ENCODE results near the gene RUSF1.
"Not testable (repeated sequence)": the region's sequence is repeated elsewhere in the genome, so short reads cannot be mapped to it uniquely, and the experiment has no call there.

RUSF1 gene

GRCh38 chr16:31445931-31446330, 62.3 kb downstream of the RUSF1 start:
- FAIRE-seq: not testable (repeated sequence)

- FAIRE-seq: no peak
These were observed 66.2 kb downstream of the RUSF1 start for GRCh38 chr16:31441956-31442355.

GRCh38 chr16:31440516-31441184, 67.5 kb downstream of the RUSF1 start:
- no peak for FAIRE-seq

GRCh38 chr16:31439519-31439918, 68.7 kb downstream of the RUSF1 start:
- no peak for FAIRE-seq
